GM18505 (cell line): Measurements from ENCODE around the gene AGAP1.

Experiments
- ATAC-seq: cut with Tn5 transposase; IDR thresholded peaks from one replicate; pipeline ENCODE4 v1.9.1; 2021; ENCODE audit not compliant: unreplicated experiment
- POLR2A ChIP-seq: IDR thresholded peaks from 4 replicates; pipeline ENCODE4 v1.6.1; 2011; ENCODE audit warnings: borderline replicate concordance; ENCODE audit not compliant: insufficient read depth, insufficient read length; ENCODE audit errors: extremely low read depth

AGAP1 gene

GRCh38 chr2:235558572-235558971, 64.7 kb downstream of the AGAP1 start:
- TF ChIP-seq POLR2A: no peak
- no peak for ATAC-seq

- ATAC-seq: no peak
- TF ChIP-seq POLR2A: no peak
Observed at GRCh38 chr2:235560345-235560744, 66.5 kb downstream of the AGAP1 start.

- ATAC-seq: no peak
- no peak for TF ChIP-seq POLR2A
Observed at GRCh38 chr2:235561450-235561849, 67.6 kb downstream of the AGAP1 start.

- no peak for ATAC-seq
- no peak for TF ChIP-seq POLR2A
Observed at GRCh38 chr2:235562065-235562747, 68.4 kb downstream of the AGAP1 start.

- ATAC-seq: no peak
- no peak for TF ChIP-seq POLR2A
Observed at GRCh38 chr2:235563056-235563910, 69.4 kb downstream of the AGAP1 start.

GRCh38 chr2:235564066-235564465, 70.2 kb downstream of the AGAP1 start:
- no peak for TF ChIP-seq POLR2A
- ATAC-seq: no peak

- ATAC-seq: no peak
- TF ChIP-seq POLR2A: no peak
Observed at GRCh38 chr2:235564884-235565530, 71.2 kb downstream of the AGAP1 start.

GRCh38 chr2:235566415-235566814, 72.6 kb downstream of the AGAP1 start:
- ATAC-seq: no peak
- TF ChIP-seq POLR2A: no peak

- no peak for ATAC-seq
- TF ChIP-seq POLR2A: no peak
Observed at GRCh38 chr2:235566931-235567495, 73.2 kb downstream of the AGAP1 start.

GRCh38 chr2:235567842-235568241, 74.0 kb downstream of the AGAP1 start:
- TF ChIP-seq POLR2A: no peak
- ATAC-seq: no peak

- no peak for ATAC-seq
- TF ChIP-seq POLR2A: no peak
Observed at GRCh38 chr2:235568431-235568830, 74.6 kb downstream of the AGAP1 start.

GRCh38 chr2:235569837-235570236, 76.0 kb downstream of the AGAP1 start:
- no peak for ATAC-seq
- TF ChIP-seq POLR2A: no peak

- ATAC-seq: no peak
- TF ChIP-seq POLR2A: no peak
Observed at GRCh38 chr2:235570256-235570655, 76.4 kb downstream of the AGAP1 start.
